Measurements from ENCODE around the gene SMG6.

The SMG6 gene

GRCh38 chr17:2172999-2173398 lies 130.6 kb downstream of the SMG6 start:
- Histone ChIP-seq H2AFZ (ENCODE audit: low read depth, low read length, severe bottlenecking) (no peak overlapping the region), H3K4me2 (ENCODE audit: low read depth, low read length, poor library complexity, severe bottlenecking) (no peak overlapping the region), H3K4me3 (ENCODE audit: insufficient read depth, low read length, poor library complexity, severe bottlenecking) (no peak overlapping the region), H3F3A (ENCODE audit: insufficient read depth) (no peaks in the 10 kb centered on the region), H3K27ac (ENCODE audit: low read depth, low read length) (no peak overlapping the region), H3K9me2 (replicated peaks; ENCODE audit: insufficient read depth, low read length) (no peaks in the 10 kb centered on the region), H4K20me1 (ENCODE audit: low read depth, low read length) (no peaks in the 10 kb centered on the region), H3K27me3 (ENCODE audit: low read length) (no peaks in the 10 kb centered on the region), H3K36me3 (ENCODE audit: low read length) (no peaks in the 10 kb centered on the region), H3K79me2 (ENCODE audit: insufficient read depth, low read length) (no peaks in the 10 kb centered on the region), H3K9me3 (ENCODE audit: insufficient read depth, low read length) (no peaks in the 10 kb centered on the region), H3K9ac (ENCODE audit: low read length) (no peak overlapping the region)
- TF ChIP-seq EZH2phosphoT487 (conservative IDR thresholded peaks at IDR 0.05; ENCODE audit: low read length) = no peak
- TF ChIP-seq CTCF (IDR thresholded peaks at IDR 0.05; ENCODE audit: insufficient read depth, low read length, poor library complexity, severe bottlenecking) = no peak

- Histone ChIP-seq H3K36me3 (ENCODE audit: low read length) (no peaks in the 10 kb centered on the region), H3K4me3 (ENCODE audit: insufficient read depth, low read length, poor library complexity, severe bottlenecking) (no peak overlapping the region), H4K20me1 (ENCODE audit: low read depth, low read length) (no peaks in the 10 kb centered on the region), H2AFZ (ENCODE audit: low read depth, low read length, severe bottlenecking) (no peak overlapping the region), H3F3A (ENCODE audit: insufficient read depth) (no peaks in the 10 kb centered on the region), H3K9me3 (ENCODE audit: insufficient read depth, low read length) (no peaks in the 10 kb centered on the region), H3K4me2 (ENCODE audit: low read depth, low read length, poor library complexity, severe bottlenecking) (no peak overlapping the region), H3K27ac (ENCODE audit: low read depth, low read length) (no peak overlapping the region), H3K79me2 (ENCODE audit: insufficient read depth, low read length) (no peaks in the 10 kb centered on the region), H3K9me2 (replicated peaks; ENCODE audit: insufficient read depth, low read length) (no peaks in the 10 kb centered on the region), H3K9ac (ENCODE audit: low read length) (no peak overlapping the region), H3K27me3 (ENCODE audit: low read length) (no peaks in the 10 kb centered on the region)
- no peak for TF ChIP-seq EZH2phosphoT487 (conservative IDR thresholded peaks at IDR 0.05; ENCODE audit: low read length)
- TF ChIP-seq CTCF (IDR thresholded peaks at IDR 0.05; ENCODE audit: insufficient read depth, low read length, poor library complexity, severe bottlenecking) = no peak
Measured at GRCh38 chr17:2172077-2172851, 131.3 kb downstream of the SMG6 start.

GRCh38 chr17:2171702-2172076 lies 131.9 kb downstream of the SMG6 start:
- Histone ChIP-seq H2AFZ (ENCODE audit: low read depth, low read length, severe bottlenecking) (no peak overlapping the region), H3K27ac (ENCODE audit: low read depth, low read length) (no peak overlapping the region), H4K20me1 (ENCODE audit: low read depth, low read length) (no peaks in the 10 kb centered on the region)

More at GRCh38 chr17:2171702-2172076, 131.9 kb downstream of the SMG6 start:
- no peaks in the 10 kb centered on the region for H3K36me3 ChIP-seq (ENCODE audit: low read length)
- H3K9ac ChIP-seq (ENCODE audit: low read length) = no peak overlapping the region
- H3F3A ChIP-seq (ENCODE audit: insufficient read depth) = no peaks in the 10 kb centered on the region
- H3K27me3 ChIP-seq (ENCODE audit: low read length) = no peaks in the 10 kb centered on the region
- H3K79me2 ChIP-seq (ENCODE audit: insufficient read depth, low read length) = no peaks in the 10 kb centered on the region
- H3K4me2 ChIP-seq (ENCODE audit: low read depth, low read length, poor library complexity, severe bottlenecking) = no peak overlapping the region
- no peaks in the 10 kb centered on the region for H3K9me3 ChIP-seq (ENCODE audit: insufficient read depth, low read length)
- H3K9me2 ChIP-seq (replicated peaks; ENCODE audit: insufficient read depth, low read length) = no peaks in the 10 kb centered on the region
- no peak overlapping the region for H3K4me3 ChIP-seq (ENCODE audit: insufficient read depth, low read length, poor library complexity, severe bottlenecking)
- TF ChIP-seq EZH2phosphoT487 (conservative IDR thresholded peaks at IDR 0.05; ENCODE audit: low read length) (no peak), CTCF (IDR thresholded peaks at IDR 0.05; ENCODE audit: insufficient read depth, low read length, poor library complexity, severe bottlenecking) (no peak)
